Stimulated activated CD4-positive, alpha-beta T cell treated with anti-CD3 and anti-CD28 coated beads, Interleukin-1b, Interleukin-23, amount 100 ng/mL, for 24 hours (primary cell): Measurements from ENCODE around the gene ATRX.
"Not testable (repeated sequence)": the region's sequence is repeated elsewhere in the genome, so short reads cannot be mapped to it uniquely, and the experiment has no call there.

Experiments
- DNase-seq, 4 experiments: peaks; one replicate each; pipeline ENCODE4 v3.0.0-alpha.2; 2020; ENCODE audit warnings: low read depth in 4 of 4, low spot score in 1 of 4

The ATRX gene

GRCh38 chrX:77740376-77740905 is 45.6 kb downstream of the ATRX start:
- DNase-seq: no peak

DNA sequence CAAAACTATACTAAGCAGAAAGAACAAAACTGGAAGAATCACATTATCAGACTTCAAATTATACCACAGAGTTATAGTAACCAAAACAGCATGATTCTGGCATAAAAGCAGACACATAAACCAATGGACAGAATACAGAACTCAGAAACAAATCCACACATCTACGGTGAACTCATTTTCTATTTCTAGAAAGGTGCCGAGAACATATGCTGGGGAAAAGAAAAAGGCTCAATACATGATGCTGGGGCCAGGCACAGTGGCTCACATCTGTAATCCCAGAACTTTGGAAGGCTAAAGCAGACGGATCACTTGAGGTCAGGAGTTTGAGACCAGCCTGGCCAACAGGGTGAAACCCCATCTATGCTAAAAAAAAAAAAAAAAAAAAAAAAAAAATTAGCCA is 52.7 kb downstream of the ATRX start:
- DNase-seq: no peak

GRCh38 chrX:77731821-77732419 is 54.1 kb downstream of the ATRX start:
- no peak for DNase-seq

- not testable (repeated sequence) for DNase-seq
Measured at GRCh38 chrX:77726095-77726494, 59.9 kb downstream of the ATRX start.

DNA sequence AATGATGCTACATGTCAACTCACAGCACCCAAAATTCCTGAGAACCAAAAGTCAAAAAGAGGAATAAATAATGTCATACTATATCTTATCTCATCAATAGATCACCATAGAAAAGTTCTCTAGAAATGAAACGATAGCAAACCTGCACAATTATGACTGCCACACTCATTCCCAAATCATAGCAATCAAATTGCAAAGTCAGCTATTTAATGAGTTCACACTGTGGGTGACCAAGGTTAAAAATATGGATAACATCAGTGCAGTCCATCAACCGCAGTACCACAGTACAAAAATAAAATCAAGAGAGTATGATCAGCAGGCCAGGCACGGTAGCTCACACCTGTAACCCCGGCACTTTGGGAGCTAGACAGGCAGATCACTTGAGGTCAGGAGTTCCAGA is 62.3 kb downstream of the ATRX start:
- DNase-seq: no peak

DNA sequence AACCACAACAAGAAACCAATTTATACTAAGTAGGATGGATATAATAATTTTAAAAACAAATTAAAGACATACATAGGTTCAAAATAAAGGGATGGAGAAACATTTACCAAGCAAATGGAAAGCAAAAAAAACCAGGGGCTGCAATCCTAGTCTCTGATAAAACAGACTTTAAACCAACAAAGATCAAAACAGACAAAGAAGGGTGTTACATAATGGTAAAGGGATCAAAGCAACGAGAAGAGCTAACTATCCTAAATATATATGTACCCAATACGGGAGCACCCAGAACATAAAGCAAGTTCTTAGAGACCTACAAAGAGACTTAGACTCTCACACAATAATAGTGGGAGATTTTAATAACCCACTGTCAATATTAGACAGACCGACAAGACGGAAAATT is 66.6 kb downstream of the ATRX start:
- no peak for DNase-seq

DNA sequence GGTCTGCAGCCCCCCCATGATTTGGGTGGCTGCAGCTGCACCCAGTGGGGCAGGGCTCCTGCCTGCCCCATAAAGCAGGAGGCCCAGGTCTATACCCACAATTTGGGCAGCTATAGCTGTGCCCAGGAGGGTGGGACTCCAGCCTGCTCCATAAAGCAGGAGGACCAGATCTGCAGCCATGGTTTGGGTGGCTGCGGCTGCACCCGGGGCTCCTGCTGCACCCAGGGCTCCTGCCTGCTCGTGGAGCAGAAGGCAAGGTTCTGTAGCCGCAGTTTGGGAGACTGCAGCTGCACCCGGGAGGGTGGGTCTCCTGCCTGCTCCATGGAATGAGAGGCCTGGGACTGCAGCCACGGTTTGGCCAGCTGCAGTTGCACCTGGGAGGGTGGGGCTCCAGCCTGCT is 81.1 kb downstream of the ATRX start:
- DNase-seq: no peak

DNA sequence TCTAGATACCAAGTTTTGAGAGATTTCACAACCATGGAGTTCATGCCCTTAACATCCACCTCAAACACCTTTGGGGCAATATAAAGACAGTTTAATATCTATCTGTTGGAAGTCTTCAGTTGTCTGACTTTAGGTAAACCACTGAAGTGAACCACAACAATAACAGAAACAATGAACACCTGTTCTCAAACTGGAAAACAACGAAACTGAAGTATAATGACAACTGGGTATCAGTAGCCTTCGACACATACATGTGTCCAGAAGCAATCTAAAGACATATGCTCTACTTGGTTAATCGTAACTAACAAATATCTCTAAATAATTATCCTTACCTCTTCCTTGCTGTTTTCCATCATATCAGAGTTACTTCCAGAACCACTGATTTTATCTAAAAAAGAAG is 87.8 kb downstream of the ATRX start:
- DNase-seq: no peak

DNA sequence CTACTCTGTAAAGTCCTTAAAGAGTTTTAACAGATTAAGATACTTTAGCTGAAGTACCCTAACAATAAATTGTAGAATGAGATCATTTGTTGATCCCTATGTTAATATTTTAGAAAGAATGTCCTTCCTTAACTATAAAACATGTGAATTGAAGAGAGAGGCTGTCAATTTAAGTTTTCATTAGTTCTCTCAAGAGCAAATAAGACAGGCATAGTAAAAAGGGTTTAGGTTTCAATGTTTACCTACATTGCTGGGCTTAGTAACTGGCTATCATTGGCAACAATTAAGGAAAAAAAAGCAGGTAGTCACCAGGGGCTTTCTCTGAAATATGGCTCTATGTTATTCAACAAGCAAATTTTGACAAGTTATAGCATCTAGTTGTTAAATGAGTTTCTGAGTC is 91.5 kb downstream of the ATRX start:
- DNase-seq: no peak

DNA sequence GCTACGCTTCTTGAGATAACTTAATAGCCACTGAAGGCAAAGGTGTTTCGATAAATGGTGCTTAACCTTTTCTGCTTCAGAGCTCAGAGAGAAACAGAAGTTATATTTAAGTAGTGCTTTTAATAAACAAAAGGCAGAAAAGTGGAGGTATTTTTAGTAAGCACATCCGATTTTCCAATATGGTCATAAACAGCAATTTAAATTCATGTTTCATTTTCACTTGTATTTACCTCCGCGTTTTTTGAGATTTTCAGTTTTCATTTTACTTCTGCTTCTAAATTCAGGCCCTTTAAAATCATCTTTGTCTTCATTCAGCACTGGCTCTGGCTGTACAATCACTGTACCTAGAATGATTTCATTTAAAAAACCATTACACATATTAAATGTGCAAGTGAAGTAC is 92.4 kb downstream of the ATRX start:
- no peak for DNase-seq

DNA sequence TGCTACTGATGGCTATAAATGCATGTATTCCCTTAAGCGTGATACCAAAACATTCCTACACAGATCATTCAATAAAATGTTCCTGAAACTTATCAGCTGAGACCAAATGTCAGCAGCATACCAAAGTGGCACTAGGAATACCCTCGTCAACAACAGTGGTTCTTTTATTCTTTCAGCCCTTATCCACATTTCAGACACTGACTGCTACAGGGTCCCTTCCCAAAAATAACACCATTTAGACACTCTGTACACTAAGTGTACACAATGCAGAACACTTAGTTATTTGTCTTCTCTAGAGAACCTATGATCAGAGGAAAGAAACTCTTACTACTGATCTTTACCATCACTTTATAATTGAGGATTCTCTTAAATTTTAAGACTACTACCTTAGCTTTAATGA is 94.1 kb downstream of the ATRX start:
- DNase-seq: no peak

GRCh38 chrX:77689376-77689775 is 96.6 kb downstream of the ATRX start:
- DNase-seq: no peak

DNA sequence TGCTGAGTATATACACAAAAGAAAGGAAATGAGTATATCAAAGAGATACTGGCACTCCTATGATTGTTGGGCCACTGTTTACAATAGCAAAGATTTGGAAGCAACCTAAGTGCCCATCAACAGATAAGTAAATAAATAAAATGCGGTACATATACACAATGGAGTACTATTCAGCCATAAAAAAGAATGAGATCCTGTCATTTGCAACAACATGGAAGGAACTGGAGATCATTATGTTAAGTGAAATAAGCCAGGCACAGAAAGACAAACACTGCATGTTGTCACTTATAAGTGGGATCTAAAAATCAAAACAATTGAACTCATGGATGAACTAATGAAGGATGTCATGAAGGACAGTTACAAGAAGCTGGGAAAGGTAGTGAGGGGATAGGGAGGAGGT is 100.3 kb downstream of the ATRX start:
- not testable (repeated sequence) for DNase-seq

- DNase-seq: no peak
Measured at GRCh38 chrX:77679144-77679543, 106.9 kb downstream of the ATRX start.

DNA sequence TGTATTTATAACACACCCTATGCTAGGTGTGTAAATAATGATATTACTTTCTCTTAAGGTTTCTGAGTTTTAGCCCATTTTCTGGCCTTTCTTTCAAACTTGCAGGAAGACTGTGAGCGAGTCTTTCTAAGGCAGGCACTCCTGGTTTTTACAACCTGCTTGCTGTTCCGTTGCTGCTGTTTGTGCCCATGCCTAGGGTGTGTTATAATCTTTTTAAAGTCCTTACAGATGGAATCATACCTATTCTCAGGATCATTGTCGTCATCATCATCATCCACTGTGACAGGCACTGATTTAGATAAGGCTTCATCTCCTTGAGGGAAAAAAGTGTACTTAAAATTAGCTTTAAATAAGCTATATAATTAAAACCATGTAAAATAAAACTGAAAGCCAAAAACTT is 110.0 kb downstream of the ATRX start:
- DNase-seq: no peak

GRCh38 chrX:77668391-77669237 is 117.4 kb downstream of the ATRX start:
- DNase-seq: no peak

DNA sequence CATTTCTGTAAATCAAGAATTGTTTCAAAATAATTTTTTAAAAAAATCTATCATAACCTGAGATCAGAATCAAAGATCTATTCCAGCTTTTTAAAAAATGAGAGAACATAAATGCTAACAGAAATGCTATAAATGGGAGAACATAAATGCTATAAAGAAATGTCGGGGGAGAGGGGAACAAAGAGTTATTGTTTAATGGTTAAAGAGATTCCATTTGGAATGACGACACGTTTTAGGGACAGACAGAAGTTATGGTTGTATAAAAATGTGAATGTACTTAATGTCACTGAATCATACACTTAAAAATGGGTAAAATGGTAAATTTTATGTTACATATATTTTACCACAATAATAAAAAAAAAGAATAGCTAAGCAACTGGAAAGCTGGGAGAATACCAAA is 127.1 kb downstream of the ATRX start:
- DNase-seq: no peak

DNA sequence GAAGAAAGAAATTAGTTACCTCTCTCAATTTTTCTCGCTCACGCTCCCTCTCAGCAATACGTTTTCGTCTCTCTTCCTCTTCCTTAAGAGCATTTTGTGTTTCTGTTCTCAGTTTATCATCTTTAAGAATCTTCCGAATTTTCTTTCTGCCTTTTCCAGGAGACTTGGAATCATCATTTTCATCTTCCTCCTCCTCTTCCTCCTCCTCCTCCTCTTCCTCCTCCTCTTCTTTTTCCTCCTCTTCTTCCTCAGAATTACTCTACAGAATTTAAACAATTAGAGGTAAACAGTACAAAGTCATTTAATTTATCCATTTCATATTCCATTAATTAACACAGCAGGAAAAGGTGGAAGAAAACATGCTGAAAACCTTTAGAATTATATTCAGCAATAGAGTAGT is 133.9 kb downstream of the ATRX start:
- no peak for DNase-seq

GRCh38 chrX:77640702-77641101 is 145.3 kb downstream of the ATRX start:
- DNase-seq: no peak

DNA sequence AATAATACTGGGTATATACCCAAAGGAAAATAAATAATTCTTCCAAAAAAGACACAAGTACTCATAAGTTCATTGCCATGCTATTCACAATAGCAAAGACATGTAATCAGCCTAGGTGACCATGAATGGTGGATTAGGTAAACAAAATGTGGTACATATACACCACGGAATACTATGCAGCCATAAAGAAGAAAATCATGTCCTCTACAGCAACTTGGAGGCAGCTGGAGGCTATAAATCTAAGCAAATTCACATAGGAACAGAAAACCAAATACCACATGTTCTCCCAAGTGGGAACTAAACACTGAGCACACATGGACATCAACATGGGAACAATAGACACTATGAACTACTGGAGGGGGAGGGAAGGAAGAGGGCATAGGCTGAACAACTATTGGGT is 146.2 kb downstream of the ATRX start:
- no peak for DNase-seq

DNA sequence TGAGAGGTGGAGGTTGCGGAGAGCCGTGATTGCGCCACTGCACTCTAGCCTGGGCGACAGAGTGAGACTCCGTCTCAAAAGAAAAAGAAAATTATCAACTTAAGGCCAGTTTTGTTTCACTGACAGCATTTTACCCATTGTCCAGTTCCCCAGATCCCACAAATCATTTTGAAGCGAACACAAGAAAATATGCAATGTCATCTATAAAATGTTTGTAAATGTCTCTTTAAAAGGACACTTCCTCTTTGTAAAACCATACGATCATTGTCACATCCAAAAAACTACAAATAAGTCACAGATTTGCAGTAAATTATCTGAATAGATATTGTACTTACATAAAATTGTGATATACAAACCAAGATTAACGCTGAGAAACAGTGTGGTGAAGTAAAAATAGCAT is 147.6 kb downstream of the ATRX start:
- DNase-seq: no peak

DNA sequence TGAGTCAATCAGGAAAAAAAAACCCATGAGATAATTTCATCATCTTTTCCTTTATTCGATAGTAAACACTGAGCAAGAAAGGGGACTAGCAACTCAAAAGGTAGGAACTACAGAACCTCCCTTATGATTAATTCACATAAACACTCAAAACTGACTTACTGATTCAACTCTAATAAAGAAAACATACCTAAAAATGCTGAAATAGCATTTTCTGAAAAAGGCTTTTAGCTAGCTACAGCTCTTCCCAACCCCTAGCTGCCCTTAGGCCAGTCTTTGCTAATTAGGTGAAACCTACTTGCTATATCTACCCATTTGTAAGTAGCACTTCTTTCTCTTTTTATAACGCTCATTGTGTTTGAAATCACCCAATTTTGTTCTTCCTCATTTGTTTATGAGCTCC is 150.6 kb downstream of the ATRX start:
- no peak for DNase-seq
